ENCODE results near the gene PATZ1.

Gene PATZ1

DNA sequence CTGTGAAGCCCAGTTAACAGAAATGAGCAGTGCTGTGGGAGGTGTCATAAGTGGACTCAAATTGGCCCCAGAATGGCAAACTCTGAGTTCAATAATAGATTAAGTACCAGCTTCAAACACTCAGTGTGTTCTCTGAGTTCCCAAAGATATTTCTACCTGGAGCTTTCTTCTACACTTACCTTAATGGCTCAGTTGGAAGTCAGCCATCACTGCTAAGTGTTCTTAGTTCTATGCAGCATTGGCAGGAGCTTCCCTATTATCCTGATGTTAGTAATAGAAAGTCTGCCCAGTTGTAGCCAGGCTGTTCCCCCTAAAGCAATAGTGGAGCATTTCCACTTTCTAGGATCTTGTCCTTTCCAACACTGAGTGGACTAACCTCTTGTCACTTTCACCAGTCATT, 44.1 kb downstream of the PATZ1 start:
- TF ChIP-seq TAF1 (IDR thresholded peaks at IDR 0.05; ENCODE audit: low read depth) (no peak), ZBTB7A (IDR thresholded peaks at IDR 0.05; ENCODE audit: low read depth) (no peak), CEBPB (IDR thresholded peaks at IDR 0.05) (no peak), YY1 (IDR thresholded peaks at IDR 0.05; ENCODE audit: low read depth) (no peak), EP300 (IDR thresholded peaks at IDR 0.05; ENCODE audit: borderline replicate concordance) (no peak), EGR1 (IDR thresholded peaks at IDR 0.05) (no peak), NFIC (IDR thresholded peaks at IDR 0.05) (no peak), TEAD4 (IDR thresholded peaks at IDR 0.05) (no peak), RAD21 (IDR thresholded peaks at IDR 0.05; ENCODE audit: low read depth) (no peak), FOXM1 (IDR thresholded peaks at IDR 0.05; ENCODE audit: borderline replicate concordance, low read depth) (no peak)
- TF ChIP-seq, protein P1, sequence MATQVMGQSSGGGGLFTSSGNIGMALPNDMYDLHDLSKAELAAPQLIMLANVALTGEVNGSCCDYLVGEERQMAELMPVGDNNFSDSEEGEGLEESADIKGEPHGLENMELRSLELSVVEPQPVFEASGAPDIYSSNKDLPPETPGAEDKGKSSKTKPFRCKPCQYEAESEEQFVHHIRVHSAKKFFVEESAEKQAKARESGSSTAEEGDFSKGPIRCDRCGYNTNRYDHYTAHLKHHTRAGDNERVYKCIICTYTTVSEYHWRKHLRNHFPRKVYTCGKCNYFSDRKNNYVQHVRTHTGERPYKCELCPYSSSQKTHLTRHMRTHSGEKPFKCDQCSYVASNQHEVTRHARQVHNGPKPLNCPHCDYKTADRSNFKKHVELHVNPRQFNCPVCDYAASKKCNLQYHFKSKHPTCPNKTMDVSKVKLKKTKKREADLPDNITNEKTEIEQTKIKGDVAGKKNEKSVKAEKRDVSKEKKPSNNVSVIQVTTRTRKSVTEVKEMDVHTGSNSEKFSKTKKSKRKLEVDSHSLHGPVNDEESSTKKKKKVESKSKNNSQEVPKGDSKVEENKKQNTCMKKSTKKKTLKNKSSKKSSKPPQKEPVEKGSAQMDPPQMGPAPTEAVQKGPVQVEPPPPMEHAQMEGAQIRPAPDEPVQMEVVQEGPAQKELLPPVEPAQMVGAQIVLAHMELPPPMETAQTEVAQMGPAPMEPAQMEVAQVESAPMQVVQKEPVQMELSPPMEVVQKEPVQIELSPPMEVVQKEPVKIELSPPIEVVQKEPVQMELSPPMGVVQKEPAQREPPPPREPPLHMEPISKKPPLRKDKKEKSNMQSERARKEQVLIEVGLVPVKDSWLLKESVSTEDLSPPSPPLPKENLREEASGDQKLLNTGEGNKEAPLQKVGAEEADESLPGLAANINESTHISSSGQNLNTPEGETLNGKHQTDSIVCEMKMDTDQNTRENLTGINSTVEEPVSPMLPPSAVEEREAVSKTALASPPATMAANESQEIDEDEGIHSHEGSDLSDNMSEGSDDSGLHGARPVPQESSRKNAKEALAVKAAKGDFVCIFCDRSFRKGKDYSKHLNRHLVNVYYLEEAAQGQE (IDR thresholded peaks at IDR 0.05; ENCODE audit: low read depth) = no peak
- TF ChIP-seq, protein P2, sequence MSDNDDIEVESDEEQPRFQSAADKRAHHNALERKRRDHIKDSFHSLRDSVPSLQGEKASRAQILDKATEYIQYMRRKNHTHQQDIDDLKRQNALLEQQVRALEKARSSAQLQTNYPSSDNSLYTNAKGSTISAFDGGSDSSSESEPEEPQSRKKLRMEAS (IDR thresholded peaks at IDR 0.05) = no peak

DNA sequence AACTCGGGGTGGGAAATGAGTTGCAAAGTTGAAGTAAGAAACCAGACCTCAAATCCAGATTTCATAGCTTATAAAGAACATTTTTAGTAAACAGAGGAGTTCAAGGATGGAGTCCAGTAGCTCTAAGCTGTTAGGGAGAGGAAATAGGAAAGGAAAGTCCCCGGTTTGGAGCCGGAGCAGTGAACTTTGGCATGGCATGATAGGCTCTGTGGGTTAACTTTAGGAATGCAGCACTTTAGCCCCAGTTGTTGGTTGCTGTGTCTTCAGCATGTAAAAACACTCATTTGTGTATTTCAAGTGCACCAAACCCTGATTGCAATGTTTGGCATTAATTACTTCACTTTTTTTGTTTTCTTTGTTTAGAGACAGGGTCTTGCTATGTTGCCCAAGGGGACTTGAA, 45.2 kb downstream of the PATZ1 start:
- TF ChIP-seq, protein P1 (IDR thresholded peaks at IDR 0.05; ENCODE audit: low read depth) = no peak
- no peak for TF ChIP-seq NFIC (IDR thresholded peaks at IDR 0.05)
- no peak for TF ChIP-seq CREB1 (IDR thresholded peaks at IDR 0.05; ENCODE audit: low read depth)
- no peak for TF ChIP-seq YY1 (IDR thresholded peaks at IDR 0.05; ENCODE audit: low read depth)
- TF ChIP-seq RAD21 (IDR thresholded peaks at IDR 0.05; ENCODE audit: low read depth) = no peak
- TF ChIP-seq ZBTB7A (IDR thresholded peaks at IDR 0.05; ENCODE audit: low read depth) = no peak
- TF ChIP-seq, protein P3, sequence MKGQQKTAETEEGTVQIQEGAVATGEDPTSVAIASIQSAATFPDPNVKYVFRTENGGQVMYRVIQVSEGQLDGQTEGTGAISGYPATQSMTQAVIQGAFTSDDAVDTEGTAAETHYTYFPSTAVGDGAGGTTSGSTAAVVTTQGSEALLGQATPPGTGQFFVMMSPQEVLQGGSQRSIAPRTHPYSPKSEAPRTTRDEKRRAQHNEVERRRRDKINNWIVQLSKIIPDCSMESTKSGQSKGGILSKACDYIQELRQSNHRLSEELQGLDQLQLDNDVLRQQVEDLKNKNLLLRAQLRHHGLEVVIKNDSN (IDR thresholded peaks at IDR 0.05) = no peak
- no peak for TF ChIP-seq TEAD4 (IDR thresholded peaks at IDR 0.05)
- TF ChIP-seq, protein P2 (IDR thresholded peaks at IDR 0.05) = no peak
- TF ChIP-seq EGR1 (IDR thresholded peaks at IDR 0.05) = no peak
- no peak for TF ChIP-seq TAF1 (IDR thresholded peaks at IDR 0.05; ENCODE audit: low read depth)
- TF ChIP-seq FOXM1 (IDR thresholded peaks at IDR 0.05; ENCODE audit: borderline replicate concordance, low read depth) = no peak
- no peak for TF ChIP-seq TCF12 (IDR thresholded peaks at IDR 0.05; ENCODE audit: low read depth)
- TF ChIP-seq EP300 (IDR thresholded peaks at IDR 0.05; ENCODE audit: borderline replicate concordance) = no peak
- no peak for TF ChIP-seq CEBPB (IDR thresholded peaks at IDR 0.05)

DNA sequence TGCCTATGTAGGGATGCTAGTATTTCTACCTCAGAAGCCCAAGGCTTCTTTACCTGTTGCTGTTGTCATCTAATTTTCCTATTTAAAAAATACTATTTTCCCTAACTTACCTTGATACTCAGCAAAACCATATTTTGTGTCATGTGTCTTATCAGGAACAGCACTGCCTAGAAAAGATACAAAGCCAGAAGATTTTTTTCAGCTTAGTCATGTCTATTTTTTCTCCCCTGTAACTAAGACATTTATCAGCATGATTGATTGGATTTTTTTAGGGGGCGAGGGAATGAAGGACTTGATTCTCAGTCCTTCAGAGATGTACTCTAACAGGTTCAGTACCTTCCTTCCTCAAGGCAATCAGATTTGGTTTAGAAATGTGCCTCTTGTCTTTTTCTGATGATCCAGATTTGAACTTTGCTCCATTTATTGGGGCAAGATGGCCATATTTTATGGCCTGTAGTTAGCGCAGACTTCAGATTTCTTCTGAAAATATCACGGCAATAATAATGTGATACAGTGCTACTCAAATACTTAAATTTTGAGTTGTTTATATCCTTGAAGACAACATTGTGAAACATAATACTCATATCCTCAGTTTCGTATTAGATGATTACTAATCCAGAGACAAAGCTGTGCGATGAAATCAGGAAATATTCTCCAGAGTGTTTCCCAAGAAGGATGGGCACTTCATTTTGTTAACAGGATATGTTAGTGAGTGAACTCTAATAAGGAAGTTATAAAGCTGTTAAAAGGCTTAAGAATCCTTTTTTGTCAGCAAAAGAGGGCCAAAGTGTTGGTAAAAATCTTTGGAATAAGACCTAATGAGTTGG, 50.1 kb downstream of the PATZ1 start:
- TF ChIP-seq ZBTB7A (IDR thresholded peaks at IDR 0.05; ENCODE audit: low read depth) (no peak), RAD21 (IDR thresholded peaks at IDR 0.05; ENCODE audit: low read depth) (no peak), CREB1 (IDR thresholded peaks at IDR 0.05; ENCODE audit: low read depth) (no peak), TEAD4 (IDR thresholded peaks at IDR 0.05) (no peak)

DNA sequence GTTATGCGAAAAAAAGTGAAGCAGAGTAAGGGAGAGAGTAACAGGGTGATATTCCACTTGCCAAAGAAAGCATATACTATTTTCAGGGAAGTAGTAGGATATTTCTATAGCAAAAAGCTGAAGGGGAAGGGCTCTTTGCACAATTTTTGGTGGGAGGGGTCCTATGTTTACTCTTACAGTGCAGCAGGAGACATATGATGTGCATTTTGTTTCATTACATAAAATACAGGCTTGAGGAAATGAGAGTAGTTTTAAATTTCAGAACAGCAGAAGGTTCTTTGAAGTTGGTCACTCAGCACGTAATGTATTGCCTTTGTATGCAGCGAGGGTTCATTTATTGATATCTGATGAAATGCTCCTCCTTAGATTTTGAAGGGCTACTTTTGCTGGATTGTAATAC, 50.8 kb downstream of the PATZ1 start:
- TF ChIP-seq ZBTB7A (IDR thresholded peaks at IDR 0.05; ENCODE audit: low read depth) = no peak
- no peak for TF ChIP-seq YY1 (IDR thresholded peaks at IDR 0.05; ENCODE audit: low read depth)
- no peak for TF ChIP-seq TAF1 (IDR thresholded peaks at IDR 0.05; ENCODE audit: low read depth)
- no peak for TF ChIP-seq CEBPB (IDR thresholded peaks at IDR 0.05)
- TF ChIP-seq, protein P1 (IDR thresholded peaks at IDR 0.05; ENCODE audit: low read depth) = no peak
- no peak for TF ChIP-seq TEAD4 (IDR thresholded peaks at IDR 0.05)
- TF ChIP-seq, protein P2 (IDR thresholded peaks at IDR 0.05) = no peak
- TF ChIP-seq NFIC (IDR thresholded peaks at IDR 0.05) = no peak
- TF ChIP-seq EGR1 (IDR thresholded peaks at IDR 0.05) = no peak

Data from Ishikawa (cell line).